HG03520 (cell line): Measurements from ENCODE around the gene RANBP3.

Experiments used
- ATAC-seq: cut with Tn5 transposase; IDR thresholded peaks from one replicate; pipeline ENCODE4 v1.9.1; 2021; ENCODE audit warnings: mild to moderate bottlenecking, moderate library complexity; ENCODE audit not compliant: unreplicated experiment

RANBP3 gene

DNA sequence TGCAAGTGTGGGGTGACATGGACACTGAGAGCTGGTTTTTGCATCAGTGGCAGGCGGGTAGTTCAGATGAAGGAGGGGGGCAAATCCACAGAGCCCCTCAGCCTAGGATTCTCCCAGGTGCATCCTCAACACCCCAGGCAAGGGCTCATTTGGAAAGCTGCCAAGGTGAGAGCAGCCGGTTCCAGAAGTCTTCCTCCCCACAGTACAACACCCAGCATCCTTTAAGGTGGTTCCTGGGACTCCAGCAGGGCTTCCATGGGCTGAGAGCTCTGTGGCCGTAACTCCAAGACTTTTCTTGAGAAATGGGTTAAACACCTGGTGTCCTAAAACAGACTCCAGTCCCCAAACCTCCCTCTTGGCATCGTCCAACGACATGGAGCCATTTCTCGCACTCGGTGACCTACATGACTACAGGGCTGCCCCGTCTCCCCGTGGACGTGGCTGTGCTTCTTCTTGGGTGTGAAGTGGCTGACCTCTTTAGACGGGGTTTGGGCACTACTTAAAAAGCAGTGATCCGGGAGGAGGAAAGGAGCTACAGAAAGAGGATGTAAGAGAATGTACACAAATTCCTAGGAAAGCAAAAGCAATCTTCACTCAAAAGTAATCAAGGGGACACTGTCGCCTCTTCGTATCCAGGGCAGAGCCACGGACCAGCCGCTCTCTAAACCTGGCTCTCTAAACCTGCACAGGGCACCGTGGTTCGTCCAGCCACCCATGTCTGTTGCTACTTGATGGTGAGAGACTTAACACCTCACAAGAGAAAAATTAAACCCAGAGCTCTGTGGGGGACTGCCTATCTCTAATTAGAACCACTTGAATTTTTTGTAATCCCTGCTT, 25.5 kb downstream of the RANBP3 start:
- no peak for ATAC-seq

DNA sequence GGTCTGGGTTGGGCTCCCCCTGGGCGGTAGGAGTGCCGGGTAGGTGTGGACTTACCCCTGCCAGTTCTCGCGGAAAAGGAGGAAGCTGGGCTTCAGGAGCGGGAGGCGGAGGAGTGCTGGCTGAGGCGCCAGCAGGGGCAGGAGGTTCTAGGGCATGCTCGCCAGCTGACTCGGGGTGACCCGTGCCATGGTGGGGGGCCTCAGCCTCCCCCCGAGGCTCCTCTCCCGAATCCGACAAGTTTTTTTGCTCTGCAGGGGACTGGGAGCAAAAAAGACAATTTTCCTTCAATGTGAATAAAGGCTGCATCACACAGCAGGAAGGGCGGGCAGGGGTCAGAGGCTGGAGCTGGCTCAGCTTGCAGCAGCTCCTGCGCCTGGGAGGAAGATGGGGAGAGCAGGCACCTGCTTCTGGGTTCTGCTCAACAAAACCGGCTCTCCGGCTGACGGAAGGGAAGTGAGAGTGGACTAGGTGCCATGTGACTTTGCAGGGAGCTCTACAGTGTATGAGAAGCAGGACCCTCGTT, 26.5 kb downstream of the RANBP3 start:
- ATAC-seq, result no peak

DNA sequence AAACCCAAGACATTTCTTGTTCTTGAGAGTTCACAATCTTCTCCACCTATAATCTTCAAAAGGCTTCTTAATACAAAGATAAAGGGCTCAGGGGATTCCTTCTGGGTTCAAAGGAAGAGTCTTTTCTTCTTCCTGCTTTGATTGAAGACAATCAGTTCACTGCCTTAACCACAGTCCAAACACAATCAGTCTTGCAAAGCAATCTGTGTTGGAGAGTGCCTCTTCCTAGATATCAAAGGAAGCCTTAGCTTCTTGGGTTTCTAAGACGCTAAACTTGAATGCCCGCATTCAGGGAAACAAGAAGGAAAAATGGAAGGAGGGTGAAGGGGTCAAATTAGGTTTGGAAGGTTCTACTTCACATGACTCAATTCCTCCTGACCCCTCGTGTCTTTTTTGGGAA, 27.2 kb downstream of the RANBP3 start:
- ATAC-seq, result no peak

DNA sequence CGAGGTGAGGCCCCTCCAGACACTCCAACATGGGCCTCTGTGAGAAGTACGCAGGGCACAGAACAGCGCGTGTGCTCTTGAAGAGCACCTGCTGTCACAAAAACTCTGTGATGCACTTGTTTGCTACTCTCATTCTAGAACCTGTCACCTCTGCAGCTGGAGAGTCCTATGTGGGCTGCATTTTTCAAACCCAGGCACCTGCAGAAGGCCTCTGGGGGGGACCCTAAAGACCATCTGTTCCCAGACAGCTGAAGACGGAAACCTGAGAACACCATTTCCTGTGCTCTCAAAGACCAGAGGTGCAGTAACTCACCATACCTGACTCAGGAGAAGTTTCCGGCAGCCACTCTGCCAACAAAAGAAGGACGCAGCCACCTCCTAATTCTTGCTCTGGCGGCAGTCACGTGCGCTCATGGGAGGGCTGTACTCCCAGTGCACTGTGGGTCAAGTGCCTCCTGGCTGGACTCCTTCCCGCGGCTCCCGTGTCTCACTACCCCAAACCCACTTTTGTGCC, 28.1 kb downstream of the RANBP3 start:
- no peak for ATAC-seq

DNA sequence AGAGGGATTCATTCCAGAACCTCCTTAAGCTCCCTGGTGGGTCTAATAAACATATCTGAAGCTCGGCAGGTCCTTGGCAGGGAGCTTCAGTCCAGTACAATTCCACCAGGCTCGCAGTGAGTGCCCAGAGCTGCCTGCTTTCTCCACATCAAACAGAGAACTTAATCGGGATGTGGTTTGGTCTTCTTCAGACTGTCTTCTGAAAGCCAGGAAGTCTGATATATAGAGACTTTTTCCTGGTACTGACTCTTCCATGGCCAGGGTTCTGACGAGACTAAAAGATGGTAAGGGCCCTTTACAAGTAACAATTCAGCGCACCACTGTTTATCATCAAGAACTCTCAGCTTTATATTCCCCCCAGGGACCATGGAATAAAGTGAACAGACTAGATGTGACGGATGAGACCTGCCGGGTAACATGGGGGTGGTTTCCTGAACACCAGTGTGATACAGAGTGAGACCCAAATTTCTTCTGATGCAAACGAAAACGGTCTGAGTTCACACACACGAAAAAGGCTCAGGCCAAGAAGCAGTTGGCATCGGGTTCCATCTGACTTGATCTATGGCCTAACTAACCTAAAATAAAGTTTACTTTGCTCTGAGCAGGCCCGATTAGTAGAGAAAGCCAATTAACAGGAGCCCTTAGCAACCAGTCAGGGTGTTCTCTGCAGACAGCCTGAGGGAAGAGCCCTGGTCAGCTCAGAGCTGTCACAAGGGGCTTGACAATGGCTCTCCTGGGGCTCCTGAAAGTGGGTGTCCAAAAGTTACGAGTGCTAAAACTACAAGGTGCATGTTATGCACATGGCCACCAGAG, 29.0 kb downstream of the RANBP3 start:
- ATAC-seq, result no peak

DNA sequence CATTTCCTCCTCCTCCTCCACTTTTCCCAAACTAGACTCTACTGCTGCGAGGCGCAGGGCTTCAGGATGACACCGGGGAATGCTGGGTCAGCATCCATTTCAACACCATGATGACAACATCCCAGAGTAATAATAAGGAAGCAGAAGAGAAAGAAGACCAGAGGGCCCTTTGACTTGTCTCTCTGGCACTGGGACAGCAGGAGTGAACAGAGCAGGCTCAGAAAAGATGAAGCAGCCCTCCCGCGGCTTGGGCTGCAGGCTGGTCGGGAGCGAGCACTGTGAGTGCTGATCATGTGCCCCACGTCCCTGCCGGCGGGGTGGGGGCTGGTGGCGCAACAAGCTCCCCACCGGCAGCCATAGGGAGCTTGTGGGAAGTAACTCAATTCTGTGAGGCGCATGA, 30.5 kb downstream of the RANBP3 start:
- no peak for ATAC-seq

DNA sequence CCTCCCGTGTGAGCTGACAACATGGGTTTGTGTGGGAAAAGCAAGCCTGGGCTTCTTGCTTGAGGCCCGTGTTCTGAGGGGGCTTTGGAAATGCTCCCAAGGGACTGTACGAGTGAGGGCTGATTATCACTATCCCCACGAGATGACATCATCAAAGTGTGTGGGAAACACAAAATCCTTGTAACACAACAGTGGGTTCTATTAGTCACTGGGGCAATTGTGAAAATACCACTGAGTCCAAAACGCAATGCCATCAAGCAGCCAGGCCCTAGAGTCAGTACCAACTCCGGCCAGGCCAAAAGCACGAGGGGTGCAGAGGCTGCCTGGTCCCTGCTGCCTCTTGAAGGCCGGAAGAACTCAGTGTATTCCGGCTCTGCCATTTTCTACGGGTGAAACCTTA, 34.3 kb downstream of the RANBP3 start:
- ATAC-seq, result no peak

DNA sequence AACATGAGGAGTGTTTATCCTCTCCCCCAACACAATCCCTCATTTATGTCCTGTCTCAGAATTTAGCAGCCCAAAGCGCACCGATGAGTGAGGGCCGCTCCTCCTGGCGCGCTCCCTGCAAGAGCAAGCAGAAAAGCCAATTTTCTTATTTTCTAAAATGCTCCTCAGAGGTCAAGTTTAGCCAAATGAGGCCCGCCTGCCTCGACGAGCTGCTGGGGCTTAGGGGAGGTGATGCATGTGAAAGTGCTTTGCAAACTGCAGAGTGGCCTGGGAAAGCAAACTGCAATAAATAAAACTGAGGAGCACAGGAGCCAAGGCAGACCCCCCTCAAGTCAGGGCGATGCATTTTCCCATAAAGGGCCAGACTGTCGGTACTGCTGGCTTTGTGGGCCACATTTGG, 34.9 kb downstream of the RANBP3 start:
- ATAC-seq, result no peak

DNA sequence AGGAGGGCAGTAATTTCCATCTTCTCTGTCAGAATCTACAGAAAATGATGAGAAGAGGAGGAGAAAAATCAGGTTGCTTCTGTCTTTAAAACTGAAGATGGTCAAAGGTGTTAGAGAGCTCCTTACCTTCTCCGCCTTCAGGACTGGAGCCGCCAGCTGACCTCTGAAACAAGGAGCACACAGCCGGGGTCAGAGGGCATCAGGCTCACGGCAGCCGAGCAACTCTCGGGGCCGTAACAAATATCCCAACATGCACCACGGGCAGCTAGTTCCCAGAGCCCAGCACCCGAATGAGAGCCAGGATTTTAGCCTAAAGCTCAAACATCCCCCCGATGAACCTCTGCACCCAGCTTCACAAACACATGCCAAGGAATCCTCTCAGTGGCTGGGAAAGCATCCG, 36.3 kb downstream of the RANBP3 start:
- ATAC-seq, result no peak

DNA sequence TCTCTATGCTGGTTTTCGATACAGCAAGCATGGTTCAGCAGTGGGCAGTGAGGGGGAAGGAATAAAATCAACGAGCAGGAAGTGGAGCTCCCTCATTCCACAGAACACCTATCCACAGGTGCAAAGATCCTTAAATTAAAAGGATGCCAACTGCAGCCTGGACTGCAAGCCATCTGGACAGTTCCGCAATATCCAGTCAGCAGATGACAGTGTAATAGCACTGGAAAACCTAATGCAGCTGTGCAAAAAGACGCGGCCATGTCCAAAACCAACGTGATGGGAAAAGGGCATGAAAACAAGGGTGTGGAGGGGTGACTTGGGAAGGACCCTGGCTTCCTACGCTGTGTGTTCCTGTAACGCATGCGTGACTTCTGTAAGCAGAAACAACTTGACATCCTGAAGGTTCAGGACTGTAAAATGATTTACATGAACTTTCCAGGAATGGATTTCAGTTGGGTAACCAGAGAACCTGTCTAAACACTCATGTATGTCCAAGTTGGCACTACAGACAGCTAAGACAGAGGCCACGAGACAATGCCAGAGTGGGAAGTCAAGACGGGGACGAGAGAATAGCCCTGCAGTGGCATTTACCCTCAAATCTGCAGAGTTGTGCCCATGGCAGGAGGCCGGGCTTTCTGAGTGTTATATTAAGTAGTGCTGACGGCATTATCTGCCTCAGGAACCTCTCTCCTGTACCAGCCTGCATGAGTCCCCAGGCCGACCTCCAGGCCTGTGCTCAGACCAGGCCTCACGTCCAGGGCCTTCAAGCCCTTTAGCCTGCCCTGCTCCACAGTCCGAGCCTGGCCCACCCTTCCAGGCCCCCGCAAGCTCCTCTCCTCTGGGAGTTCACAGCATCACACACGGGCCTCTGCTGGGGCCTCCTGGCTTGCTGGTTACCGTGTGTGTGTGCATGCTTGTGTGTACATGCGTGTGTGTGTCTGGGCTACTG, 37.4 kb downstream of the RANBP3 start:
- ATAC-seq, result no peak

DNA sequence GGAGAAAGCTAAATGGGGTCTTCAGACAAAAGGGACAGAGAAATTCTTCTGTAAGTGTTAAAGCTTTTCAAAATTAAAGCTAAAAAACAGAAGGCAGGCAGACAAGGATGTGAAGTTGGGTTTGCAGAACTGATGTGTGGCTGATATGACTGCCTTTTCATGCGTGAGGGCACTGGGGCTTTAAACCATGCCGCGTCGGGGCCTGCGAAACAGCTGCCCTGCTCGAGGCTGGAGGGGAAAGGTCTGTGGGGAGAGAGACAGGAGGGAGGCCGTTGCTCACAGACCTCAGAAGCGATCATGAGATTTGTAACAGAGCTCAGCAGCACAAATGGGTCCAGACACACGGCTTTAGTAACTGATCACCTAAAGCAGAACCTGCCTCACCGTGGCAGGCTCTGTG, 40.4 kb downstream of the RANBP3 start:
- no peak for ATAC-seq

DNA sequence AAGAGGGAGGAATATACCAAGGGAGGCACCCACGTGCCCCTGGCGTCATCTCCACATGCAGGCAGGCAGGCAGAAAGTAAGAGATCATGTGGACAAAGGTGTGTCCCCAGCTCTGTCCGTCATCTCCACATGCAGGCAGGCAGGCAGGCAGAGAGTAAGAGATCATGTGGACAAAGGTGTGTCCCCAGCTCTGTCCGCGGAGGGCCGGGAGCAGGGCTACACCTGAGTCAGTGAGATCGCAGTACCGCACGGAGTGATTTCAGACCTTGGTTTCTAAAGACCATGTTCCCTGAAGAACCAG, 41.7 kb downstream of the RANBP3 start:
- no peak for ATAC-seq

DNA sequence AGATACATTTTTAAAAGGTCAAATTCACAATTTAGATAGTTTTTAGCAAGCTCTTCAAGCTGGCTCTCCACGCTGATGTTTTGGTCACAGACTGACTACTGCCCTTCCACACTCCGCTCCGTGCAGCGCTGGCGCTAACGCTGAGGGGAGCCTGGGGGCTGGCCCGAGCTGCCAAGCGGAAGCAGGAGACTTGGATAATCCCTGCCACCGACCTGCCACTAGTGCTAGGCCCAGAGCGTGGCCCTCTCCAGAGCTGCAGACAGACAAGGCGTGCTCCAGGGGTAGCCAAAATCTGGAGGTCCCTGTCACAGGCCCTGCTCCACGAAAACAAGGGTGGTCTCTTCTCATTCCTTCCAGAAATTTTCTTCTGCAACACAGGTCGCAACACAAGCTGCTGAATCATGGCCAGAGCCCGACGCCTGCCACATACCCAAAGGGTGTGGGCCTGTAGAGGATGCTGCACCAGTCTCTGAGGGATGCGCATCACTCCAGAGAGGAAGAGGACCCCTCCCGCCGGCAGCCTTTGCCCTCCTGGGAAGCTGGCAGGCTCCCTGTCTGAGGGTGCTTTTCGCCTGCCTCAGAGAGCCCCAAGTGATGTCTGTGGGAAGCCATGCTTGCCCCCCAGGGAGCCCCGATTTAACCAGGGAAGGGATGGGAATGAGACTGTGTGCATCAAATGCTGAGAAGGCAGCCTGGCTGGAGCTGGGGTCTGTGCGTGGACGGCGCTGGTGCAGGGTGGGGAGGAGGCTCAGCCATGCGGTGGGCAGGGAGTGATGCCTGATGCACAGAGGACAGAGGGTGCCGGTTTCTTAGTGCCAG, 42.3 kb downstream of the RANBP3 start:
- no peak for ATAC-seq

DNA sequence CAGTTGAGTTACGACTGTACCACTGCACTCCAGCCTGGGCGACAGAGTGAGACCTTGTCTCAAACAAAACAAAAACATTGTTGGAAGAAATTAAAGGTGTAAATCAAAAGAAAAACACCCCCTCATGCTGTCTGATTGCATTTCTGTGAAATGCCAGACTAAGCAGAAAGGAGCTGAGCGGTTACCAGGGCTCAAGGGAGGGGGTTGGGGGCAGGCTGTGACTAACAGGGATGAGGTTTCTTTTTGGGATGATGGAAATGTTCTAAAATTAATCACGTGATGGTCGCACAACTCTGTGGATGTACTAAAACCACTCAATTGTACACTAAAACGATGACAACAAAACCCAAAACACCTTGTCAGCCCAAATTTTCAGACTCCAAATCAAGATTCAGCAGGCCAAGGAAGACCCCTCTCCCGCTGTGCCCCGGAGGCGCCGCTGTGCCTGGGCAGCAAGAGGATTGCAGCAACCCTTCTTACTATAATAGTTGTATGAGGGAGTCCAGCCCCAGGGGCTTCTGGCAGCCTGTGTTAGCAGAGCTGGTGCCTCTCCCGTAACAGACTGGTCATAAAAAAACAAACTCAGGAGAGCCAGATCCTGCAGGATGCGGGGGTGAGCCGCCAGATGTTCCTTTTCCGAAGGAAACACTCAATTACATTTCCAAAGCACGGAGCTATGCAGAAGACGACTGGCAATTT, 43.0 kb downstream of the RANBP3 start:
- ATAC-seq, result no peak

DNA sequence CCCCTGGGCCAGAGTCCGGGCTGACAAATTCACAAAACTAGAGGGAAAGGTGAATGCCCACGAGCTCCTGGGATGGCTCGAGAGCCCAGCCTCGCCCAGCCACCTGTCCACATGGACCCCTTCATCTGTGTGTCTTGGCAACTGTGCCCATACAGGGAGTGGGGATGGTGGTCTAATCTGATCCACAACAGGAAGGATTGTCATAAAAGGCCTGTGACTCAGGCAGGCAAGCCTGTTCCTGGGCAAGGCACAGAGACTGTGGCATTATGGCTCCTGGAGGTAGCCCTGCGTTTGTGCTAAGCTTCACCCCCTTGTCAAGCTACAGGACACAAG, 43.9 kb downstream of the RANBP3 start:
- no peak for ATAC-seq

DNA sequence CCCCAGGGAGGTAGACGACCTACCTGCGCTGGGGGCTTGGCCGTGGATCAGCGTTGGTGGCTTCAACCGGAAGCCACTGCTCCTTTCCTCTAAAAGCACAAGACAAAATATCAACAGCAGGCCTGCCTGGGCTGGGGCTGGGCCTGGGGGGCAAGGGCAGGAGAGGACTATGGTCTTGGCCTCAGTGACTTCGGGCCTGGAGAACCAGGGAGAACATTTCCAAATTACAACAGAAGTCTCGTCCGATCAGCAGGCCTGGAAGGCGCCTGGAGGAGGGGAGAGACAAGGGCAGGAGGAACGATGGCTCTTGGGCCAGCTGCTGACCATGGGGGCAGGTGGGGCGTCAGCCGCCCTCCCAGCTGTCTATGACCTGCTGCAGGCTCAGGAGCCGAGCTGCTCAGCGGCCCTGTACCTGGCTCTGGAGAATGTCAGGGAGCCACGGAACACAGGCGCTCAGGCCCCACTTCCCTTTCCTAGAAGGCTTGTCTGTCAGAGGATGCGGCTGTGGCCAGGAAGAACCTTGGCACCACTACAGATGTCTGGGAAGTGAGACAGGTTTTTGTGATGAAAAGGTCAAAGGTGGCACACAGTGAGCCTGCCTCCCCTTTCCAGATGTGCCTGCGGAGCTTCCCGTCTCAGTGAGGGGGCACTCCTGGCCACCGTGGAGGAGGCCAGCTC, 44.4 kb downstream of the RANBP3 start:
- no peak for ATAC-seq

DNA sequence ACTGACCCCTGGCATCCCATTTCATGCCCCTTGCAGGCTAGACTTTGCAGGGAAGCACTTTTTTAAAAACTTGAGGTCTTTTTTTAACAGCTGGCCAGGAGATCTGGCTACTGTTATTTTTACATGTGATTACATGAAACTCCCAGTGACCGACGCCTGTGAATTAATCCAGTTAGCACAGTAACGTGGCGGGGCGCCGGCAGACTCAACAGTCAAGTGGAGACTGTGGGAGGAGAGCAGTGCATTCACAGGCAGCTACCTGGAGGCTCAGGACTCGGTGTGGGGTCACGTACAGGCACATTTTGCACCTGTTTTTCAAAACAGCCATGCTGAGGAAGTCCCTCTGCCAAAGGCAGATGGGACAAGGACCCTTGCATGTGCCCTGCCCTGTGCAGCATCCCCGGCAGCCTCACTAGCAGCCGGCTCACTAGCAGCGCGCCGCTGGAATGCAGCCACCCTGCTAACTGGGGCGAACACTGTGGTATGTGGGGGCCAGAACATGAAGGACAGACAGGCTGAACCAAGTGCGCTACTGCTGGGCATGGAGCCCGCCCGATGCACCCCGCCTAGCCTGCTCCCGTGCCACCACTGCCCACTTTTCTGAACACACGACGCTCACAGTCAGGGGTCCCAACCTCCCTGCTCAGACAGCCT, 45.2 kb downstream of the RANBP3 start:
- no peak for ATAC-seq

DNA sequence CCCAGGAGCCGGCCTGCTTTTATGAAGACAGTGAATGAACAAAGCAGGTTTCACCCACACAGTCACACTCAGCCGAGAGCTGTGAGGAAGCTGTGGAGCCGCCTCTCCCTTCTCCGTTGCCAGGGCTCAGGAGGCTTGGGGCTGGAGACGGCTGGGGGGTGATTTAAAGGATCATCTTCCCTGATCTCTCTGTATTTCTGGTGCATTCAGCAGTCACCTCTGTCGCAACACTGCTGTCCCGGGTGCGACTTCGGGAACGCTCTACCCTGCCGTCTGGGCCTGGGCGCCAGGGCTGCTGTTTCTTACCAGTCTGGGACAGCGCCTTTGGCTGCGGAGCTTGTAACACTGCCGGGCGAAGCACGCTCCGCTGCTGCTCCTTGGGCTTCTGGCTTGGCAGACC, 45.8 kb downstream of the RANBP3 start:
- ATAC-seq, result no peak

DNA sequence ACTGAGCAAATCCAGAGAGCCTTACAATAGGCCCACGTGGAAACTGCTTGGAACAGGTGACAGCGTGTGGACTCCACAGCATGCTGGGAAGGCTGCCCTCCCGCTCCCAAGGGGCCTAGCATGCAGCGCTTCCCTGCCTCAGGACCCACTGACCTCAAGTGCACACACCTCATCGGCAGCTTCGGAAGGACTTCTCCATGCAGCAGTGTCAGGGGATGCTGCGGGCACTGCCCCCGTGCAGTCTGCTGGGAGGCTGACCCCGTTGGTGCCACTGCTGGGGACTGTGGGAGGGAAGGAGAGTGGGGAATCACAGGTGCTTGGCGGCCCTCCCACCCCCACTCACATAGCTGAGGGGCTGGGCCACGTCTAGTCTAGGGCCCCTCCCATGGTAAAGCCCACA, 46.7 kb downstream of the RANBP3 start:
- no peak for ATAC-seq
